Neural cell (in vitro differentiated cells): ENCODE results near the gene FRRS1L.

Experiments
- CTCF ChIP-seq: fragments of 450-650 bp; IDR thresholded peaks from 2 replicates; pipeline ENCODE4 v1.5.1; 2014; ENCODE audit warnings: antibody characterized with exemption, mild to moderate bottlenecking, moderate library complexity; ENCODE audit not compliant: poor library complexity, severe bottlenecking
- EZH2 ChIP-seq: fragments of 200-600, 300-800 bp; shearing (Covaris generic), sonication (generic); IDR thresholded peaks from 2 replicates; pipeline ENCODE4 v1.6.1; 2014; ENCODE audit warnings: antibody characterized with exemption, low read length, borderline replicate concordance, mild to moderate bottlenecking; ENCODE audit not compliant: insufficient read depth, poor library complexity, severe bottlenecking
- POLR2AphosphoS5 ChIP-seq: IDR thresholded peaks from 2 replicates; pipeline ENCODE4 v1.6.1; 2012
- RAD21 ChIP-seq: fragments of 450-650 bp; conservative IDR thresholded peaks from 2 replicates; pipeline ENCODE4 v1.6.1; 2014; ENCODE audit warnings: antibody characterized with exemption, mild to moderate bottlenecking, moderate library complexity
- REST ChIP-seq: IDR thresholded peaks from 2 replicates; pipeline ENCODE4 v1.6.1; 2012; ENCODE audit warnings: borderline replicate concordance
- TAF1 ChIP-seq: IDR thresholded peaks from 2 replicates; pipeline ENCODE4 v1.6.1; 2012; ENCODE audit warnings: low read depth

- TF ChIP-seq CTCF (no peak), TAF1 (no peak), POLR2AphosphoS5 (no peak), REST (no peak), EZH2 (no peak), RAD21 (no peak)
These were observed 78.8 kb downstream of the FRRS1L start for GRCh38 chr9:109088221-109088620.
